Pulmonary artery endothelial cell (primary cell): ENCODE measurements around the gene HOXD13. TPM values are rescaled to one million over a fixed set of nuclear protein-coding genes. Genes with fewer than 3 reads are reported as not detected.

Source experiments
- DNase-seq: peaks from one replicate; pipeline ENCODE4 v3.0.0-alpha.2; 2011; ENCODE audit warnings: low read depth, low spot score
- total RNA-seq: library from RNA; depleted of rRNA; stranded (reverse); fragments of >200 nt; gene quantifications from 2 replicates; pipeline ENCODE4 v1.2.3, GENCODE V29; 2014

The HOXD13 gene
- total RNA-seq, 1 donor from 2014 or later = not detected

GRCh38 chr2:176130957-176131847 lies 38.7 kb downstream of the HOXD13 start:
- DNase-seq = no peak

GRCh38 chr2:176131848-176132158 lies 39.3 kb downstream of the HOXD13 start:
- DNase-seq = no peak

GRCh38 chr2:176132205-176133171 lies 40.0 kb downstream of the HOXD13 start:
- no peak for DNase-seq

DNA sequence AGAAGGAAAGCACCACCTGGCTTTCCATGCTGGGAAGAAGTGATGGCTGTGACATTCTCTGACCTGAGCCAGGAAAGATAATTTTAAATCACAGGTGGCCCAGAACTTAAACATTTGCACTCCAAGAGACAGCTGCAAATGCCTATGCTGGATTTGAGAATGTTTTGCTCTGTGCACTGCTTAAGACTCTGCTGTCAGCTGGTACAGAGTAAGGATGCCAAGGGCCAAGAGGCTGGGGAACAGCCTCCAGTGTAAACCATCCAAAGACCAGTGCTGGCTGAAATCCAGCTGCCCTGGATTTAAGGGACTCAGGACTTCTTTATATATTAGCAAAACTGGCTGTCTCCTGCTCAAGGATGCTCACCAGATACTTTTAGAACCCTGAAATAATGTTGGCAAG lies 40.9 kb downstream of the HOXD13 start:
- DNase-seq = no peak

- no peak for DNase-seq
These were observed 41.5 kb downstream of the HOXD13 start for GRCh38 chr2:176134035-176134434.

GRCh38 chr2:176135035-176135440 lies 42.5 kb downstream of the HOXD13 start:
- no peak for DNase-seq

DNA sequence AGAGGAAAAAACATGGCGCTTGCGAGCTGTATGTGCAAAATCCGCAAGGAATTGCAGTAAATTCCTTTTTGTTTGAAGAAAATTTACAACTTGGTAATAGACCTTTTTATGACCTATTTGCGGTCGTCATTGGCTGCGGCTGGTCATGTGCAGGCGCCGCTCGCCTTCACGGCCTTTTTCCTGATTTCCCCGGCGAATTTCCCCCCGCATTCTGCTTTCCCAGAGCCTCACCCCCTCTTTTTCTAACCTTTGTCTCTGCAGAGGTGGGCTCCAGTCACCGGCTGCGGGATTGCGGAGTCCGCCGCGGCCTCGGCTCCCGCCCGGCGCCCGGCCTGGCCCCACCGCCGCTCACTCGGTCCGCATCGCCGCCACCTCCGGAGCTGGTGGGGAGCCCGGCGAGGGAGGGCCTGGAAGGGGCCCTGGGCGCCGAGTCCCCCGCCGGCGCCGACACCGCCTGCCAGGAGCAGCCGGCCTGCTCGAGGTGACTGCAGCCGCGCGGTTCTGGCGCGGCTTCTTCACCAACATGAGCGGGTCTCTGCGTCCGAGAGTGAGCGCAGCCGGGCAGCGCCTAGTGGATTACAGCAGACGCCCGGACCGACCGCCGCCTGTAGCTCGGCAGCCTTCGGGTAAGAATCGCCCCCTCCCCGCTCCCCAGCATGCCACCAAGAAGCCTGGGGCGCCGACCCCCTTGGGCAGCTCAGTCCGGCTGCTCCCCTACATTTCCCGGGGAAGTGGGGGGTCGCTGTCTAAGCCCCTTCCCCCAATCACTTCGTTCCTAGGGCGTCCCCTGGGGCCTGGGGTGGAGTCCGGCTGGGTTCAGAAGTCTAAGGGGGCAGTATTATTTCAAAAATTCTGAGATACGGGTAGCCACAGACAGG lies 44.1 kb downstream of the HOXD13 start:
- DNase-seq = no peak

- DNase-seq = no peak
These were observed 44.7 kb downstream of the HOXD13 start for GRCh38 chr2:176137252-176137580.

- DNase-seq = no peak
These were observed 45.4 kb downstream of the HOXD13 start for GRCh38 chr2:176137906-176138305.

DNA sequence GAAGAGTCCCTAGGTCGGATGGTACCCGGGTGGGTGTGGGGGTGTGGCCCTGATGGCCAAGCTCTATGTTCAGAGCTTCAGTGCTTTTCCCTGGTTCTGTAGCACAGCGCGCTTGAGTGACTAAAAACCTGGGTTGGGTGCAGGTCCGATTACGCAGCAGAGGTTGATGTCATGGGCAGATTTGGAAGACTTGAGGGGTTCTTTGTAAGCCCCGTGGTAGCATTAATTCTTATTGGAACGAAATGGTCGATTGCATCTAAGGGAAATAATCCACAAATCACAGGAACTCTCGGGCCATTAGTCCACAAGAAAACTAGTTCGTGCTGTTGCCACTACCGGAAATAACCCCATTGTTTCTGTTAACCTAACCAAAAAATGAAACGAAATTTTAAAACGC lies 46.0 kb downstream of the HOXD13 start:
- no peak for DNase-seq

GRCh38 chr2:176138923-176139660 lies 46.6 kb downstream of the HOXD13 start:
- DNase-seq = no peak

GRCh38 chr2:176139661-176140512 lies 47.4 kb downstream of the HOXD13 start:
- DNase-seq = no peak

- no peak for DNase-seq
These were observed 48.2 kb downstream of the HOXD13 start for GRCh38 chr2:176140513-176141317.

DNA sequence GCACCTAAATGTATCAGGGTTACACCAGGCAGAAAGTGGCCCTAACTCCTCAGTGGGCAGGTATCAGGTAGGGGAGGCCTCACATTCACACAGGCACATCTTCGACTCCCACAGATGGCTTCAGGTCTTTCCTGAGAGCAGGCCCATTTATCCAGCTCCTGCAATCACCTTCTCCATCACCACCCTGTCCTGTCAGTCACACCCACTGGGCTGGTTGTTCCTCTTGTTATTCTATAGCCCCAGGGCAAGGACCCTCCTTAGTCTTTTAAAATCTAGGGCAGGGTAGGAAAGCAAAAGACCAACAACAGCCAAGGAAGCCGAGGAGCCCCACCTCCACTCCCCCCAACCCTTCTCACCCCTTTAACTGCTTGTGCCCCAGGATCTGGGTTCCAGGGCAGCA lies 49.8 kb downstream of the HOXD13 start:
- no peak for DNase-seq

Other genes with a start within 250 kb of the HOXD13 start
- gene LNPK, start 90.5 kb upstream of the HOXD13 start, total RNA-seq = 5.7 and 12.4 TPM in 2 replicates
- not detected in 2 replicates for gene EVX2, start 8.8 kb upstream of the HOXD13 start, total RNA-seq
- not detected in 2 replicates for gene HOXD12, start 7.1 kb downstream of the HOXD13 start, total RNA-seq
- gene HOXD11, start 14.6 kb downstream of the HOXD13 start, total RNA-seq = not detected in 2 replicates
- not detected in 2 replicates for gene HOXD10, start 24.1 kb downstream of the HOXD13 start, total RNA-seq
- not detected in 2 replicates for gene HOXD9, start 30.0 kb downstream of the HOXD13 start, total RNA-seq
- not detected in 2 replicates for gene HOXD8, start 37.0 kb downstream of the HOXD13 start, total RNA-seq
- gene HOXD4, start 58.8 kb downstream of the HOXD13 start, total RNA-seq = not detected in 2 replicates
- not detected in 2 replicates for gene HOXD3, start 64.6 kb downstream of the HOXD13 start, total RNA-seq
- gene HOXD1, start 95.9 kb downstream of the HOXD13 start, total RNA-seq = 0.07 TPM in 1 of 2 replicates, not detected in the other
- gene MTX2, start 176.7 kb downstream of the HOXD13 start, total RNA-seq = 25.6 and 34.5 TPM in 2 replicates